Astrocyte of the cerebellum (primary cell): Measurements from ENCODE around the gene CCDC24.

Experiments used
- DNase-seq: peaks from one replicate; pipeline ENCODE4 v3.0.0-alpha.2; 2011; ENCODE audit warnings: low read depth
- H3K4me3 ChIP-seq: 2 replicates; pipeline ENCODE4 v1.5.1; 2011; ENCODE audit warnings: mild to moderate bottlenecking, low read depth, low read length, moderate library complexity
- CTCF ChIP-seq: IDR thresholded peaks from 2 replicates; pipeline ENCODE4 v1.5.1; 2012; ENCODE audit warnings: low read length, low read depth, moderate library complexity, mild to moderate bottlenecking; ENCODE audit errors: missing control alignments
- in situ Hi-C: cut with HindIII; loops from 2 replicates; pipeline ENCODE4 v1.10.0; 2017; ENCODE audit warnings: low sequenced_read_pairs

The CCDC24 gene

GRCh38 chr1:43969746-43970466, 21.5 kb upstream of the CCDC24 start, which contains the start of gene DPH2:
DPH2 (plus strand) TSS chr1:43970010; CDS start chr1:43970176, 166 bp downstream.
- peak; percentile 93 for DNase-seq
- peak within 1 kb of the TSS; percentile 96 for H3K4me3 ChIP-seq
- TF ChIP-seq CTCF = peak; percentile 14
- in situ Hi-C loops = loop anchor here (5.0 to 10.0 kb wide), 2 partner anchors 55 to 203 kb away; no protein-coding TSS in a partner anchor

- in situ Hi-C loops = loop anchor here (5.0 to 10.0 kb wide), 2 partner anchors 54 to 203 kb away; no protein-coding TSS in a partner anchor
- no peak for TF ChIP-seq CTCF
- DNase-seq = no peak
- peak overlapping the region; percentile 96 for H3K4me3 ChIP-seq
These were observed 20.9 kb upstream of the CCDC24 start for GRCh38 chr1:43970502-43970901.

- H3K4me3 ChIP-seq = peak overlapping the region; percentile 96
- in situ Hi-C loops = loop anchor here (5.0 to 10.0 kb wide), 2 partner anchors 54 to 204 kb away; no protein-coding TSS in a partner anchor
- TF ChIP-seq CTCF = no peak
- DNase-seq = no peak
These were observed 20.5 kb upstream of the CCDC24 start for GRCh38 chr1:43970911-43971310.

- in situ Hi-C loops = loop anchor here (5.0 to 10.0 kb wide), 2 partner anchors 53 to 204 kb away; no protein-coding TSS in a partner anchor
- no peak for TF ChIP-seq CTCF
- no peak overlapping the region for H3K4me3 ChIP-seq
- no peak for DNase-seq
These were observed 19.9 kb upstream of the CCDC24 start for GRCh38 chr1:43971336-43971980.

- in situ Hi-C loops = loop anchor here (5.0 to 10.0 kb wide), 2 partner anchors 51 to 207 kb away; no protein-coding TSS in a partner anchor
- H3K4me3 ChIP-seq = peak overlapping the region; percentile 95
- DNase-seq = no peak
- no peak for TF ChIP-seq CTCF
These were observed 17.4 kb upstream of the CCDC24 start for GRCh38 chr1:43973981-43974442.

GRCh38 chr1:43974443-43975248, 16.8 kb upstream of the CCDC24 start, which contains the start of gene ATP6V0B:
ATP6V0B (plus strand) TSS chr1:43974960; CDS start chr1:43975041, 81 bp downstream.
- in situ Hi-C loops = loop anchor here (5.0 to 10.0 kb wide), 2 partner anchors 50 to 207 kb away; no protein-coding TSS in a partner anchor
- DNase-seq = peak; percentile 80
- TF ChIP-seq CTCF = no peak
- peak within 1 kb of the TSS; percentile 95 for H3K4me3 ChIP-seq
